WERI-Rb-1 (cell line): ENCODE data around the gene JPH2.

Experiments
- DNase-seq: peaks from one replicate; pipeline ENCODE4 v3.0.0-alpha.2; 2020
- H3K27ac ChIP-seq: fragments of 250-450 bp; sonication (Bioruptor Pico); 2 replicates; pipeline ENCODE4 v1.5.1; 2020; ENCODE audit warnings: mild to moderate bottlenecking, moderate library complexity
- H3K27me3 ChIP-seq: fragments of 250-450 bp; sonication (Bioruptor Pico); 2 replicates; pipeline ENCODE4 v1.5.1; 2021; ENCODE audit warnings: mild to moderate bottlenecking, low read depth, moderate library complexity; ENCODE audit not compliant: insufficient read depth, severe bottlenecking
- H3K36me3 ChIP-seq: fragments of 250-450 bp; sonication (Bioruptor Pico); 2 replicates; pipeline ENCODE4 v1.5.1; 2020; ENCODE audit warnings: mild to moderate bottlenecking, moderate library complexity
- H3K4me3 ChIP-seq: 2 replicates; pipeline ENCODE4 v1.5.1; 2011; ENCODE audit warnings: low read depth, mild to moderate bottlenecking, control low read depth, low read length
- H3K9me3 ChIP-seq: fragments of 250-450 bp; sonication (Bioruptor Pico); 2 replicates; pipeline ENCODE4 v1.5.1; 2021; ENCODE audit warnings: mild to moderate bottlenecking, moderate library complexity; ENCODE audit not compliant: severe bottlenecking
- TF ChIP-seq, protein P1 (sequence below): IDR thresholded peaks from 2 replicates; pipeline ENCODE4 v1.5.1; 2011; ENCODE audit warnings: low read depth, mild to moderate bottlenecking, control low read depth, inconsistent platforms, low read length

The JPH2 gene

DNA sequence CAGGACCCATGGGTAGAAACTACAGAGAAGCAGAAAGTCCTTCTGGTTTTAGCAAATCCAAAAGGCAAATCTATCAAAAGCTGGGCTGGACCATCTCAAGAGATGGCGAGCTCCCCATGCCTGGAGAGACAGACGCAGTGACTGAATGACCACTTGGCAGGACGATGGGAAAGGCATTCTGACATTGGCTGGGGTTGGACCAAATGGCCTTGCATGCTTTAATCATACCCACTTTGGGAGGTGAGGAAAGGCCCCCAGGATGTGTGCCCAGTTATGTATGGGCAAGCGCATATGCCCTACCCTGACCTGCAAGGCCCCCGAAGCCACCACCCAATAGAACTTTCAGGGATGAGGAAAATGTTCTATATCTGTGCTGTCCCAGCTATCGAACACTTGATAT, 45.1 kb downstream of the JPH2 start:
- no peaks in the 10 kb centered on the region for H3K9me3 ChIP-seq

DNA sequence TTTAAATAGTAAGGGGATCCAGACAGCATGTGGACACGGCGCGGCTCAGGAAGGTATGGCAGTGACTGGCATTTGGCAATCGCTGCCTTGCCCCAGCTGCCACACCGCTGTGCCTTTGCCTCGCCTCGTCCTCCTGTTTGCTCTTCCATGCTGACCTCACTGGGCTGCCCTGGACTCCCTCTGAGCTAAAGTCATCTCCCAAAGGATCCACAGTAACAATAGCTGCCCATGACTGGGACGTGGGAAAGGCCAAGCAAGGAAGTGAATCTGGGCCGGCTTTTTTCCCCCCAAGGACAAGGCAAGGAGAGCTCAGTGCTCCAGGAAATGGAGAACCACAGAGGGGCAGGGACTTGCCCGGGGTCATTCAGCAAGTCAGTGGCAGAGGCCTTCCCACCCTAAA, 48.1 kb downstream of the JPH2 start:
- no peak for DNase-seq

More for the DNA sequence above, 45.1 kb downstream of the JPH2 start:
- TF ChIP-seq, protein P1, sequence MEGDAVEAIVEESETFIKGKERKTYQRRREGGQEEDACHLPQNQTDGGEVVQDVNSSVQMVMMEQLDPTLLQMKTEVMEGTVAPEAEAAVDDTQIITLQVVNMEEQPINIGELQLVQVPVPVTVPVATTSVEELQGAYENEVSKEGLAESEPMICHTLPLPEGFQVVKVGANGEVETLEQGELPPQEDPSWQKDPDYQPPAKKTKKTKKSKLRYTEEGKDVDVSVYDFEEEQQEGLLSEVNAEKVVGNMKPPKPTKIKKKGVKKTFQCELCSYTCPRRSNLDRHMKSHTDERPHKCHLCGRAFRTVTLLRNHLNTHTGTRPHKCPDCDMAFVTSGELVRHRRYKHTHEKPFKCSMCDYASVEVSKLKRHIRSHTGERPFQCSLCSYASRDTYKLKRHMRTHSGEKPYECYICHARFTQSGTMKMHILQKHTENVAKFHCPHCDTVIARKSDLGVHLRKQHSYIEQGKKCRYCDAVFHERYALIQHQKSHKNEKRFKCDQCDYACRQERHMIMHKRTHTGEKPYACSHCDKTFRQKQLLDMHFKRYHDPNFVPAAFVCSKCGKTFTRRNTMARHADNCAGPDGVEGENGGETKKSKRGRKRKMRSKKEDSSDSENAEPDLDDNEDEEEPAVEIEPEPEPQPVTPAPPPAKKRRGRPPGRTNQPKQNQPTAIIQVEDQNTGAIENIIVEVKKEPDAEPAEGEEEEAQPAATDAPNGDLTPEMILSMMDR = no peak
- Histone ChIP-seq H3K4me3 (no peak overlapping the region), H3K27ac (no peak overlapping the region), H3K36me3 (no peaks in the 10 kb centered on the region), H3K27me3 (no peaks in the 10 kb centered on the region)
- no peak for DNase-seq

DNA sequence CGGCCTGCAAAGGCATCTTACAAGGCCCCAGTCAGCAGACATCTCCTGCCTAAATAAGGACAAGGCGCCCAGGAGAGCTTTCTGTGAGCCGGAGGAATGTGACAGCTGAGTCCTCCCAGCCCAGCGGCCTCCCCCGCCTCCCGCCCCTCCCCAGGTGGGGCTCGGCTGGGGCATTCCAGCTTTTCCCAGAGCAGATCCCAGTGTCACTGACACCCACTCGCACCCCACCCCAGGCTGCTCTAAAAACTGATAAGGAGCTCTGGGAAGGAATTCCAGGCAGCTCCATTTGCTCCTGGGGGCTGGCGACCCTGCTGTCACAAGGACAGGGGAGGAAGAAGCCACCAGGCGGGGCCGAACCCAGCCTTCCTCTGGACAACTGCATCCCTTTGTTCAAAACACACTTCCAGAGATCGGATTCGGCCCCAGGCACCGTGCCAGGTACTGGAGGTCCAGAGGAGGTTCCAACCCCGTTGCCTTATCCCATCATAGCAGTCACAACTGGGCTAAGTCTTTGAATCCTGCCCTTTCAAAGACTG, 49.7 kb downstream of the JPH2 start:
- Histone ChIP-seq H3K36me3 (no peaks in the 10 kb centered on the region), H3K27ac (no peak overlapping the region), H3K27me3 (no peaks in the 10 kb centered on the region), H3K9me3 (no peaks in the 10 kb centered on the region), H3K4me3 (no peak overlapping the region)
- TF ChIP-seq, protein P1 = no peak
- DNase-seq = no peak

More for the DNA sequence above, 48.1 kb downstream of the JPH2 start:
- no peak overlapping the region for H3K27ac ChIP-seq
- H3K4me3 ChIP-seq = no peak overlapping the region
- H3K36me3 ChIP-seq = no peaks in the 10 kb centered on the region
- H3K9me3 ChIP-seq = no peaks in the 10 kb centered on the region
- TF ChIP-seq, protein P1 = no peak
- no peaks in the 10 kb centered on the region for H3K27me3 ChIP-seq

DNA sequence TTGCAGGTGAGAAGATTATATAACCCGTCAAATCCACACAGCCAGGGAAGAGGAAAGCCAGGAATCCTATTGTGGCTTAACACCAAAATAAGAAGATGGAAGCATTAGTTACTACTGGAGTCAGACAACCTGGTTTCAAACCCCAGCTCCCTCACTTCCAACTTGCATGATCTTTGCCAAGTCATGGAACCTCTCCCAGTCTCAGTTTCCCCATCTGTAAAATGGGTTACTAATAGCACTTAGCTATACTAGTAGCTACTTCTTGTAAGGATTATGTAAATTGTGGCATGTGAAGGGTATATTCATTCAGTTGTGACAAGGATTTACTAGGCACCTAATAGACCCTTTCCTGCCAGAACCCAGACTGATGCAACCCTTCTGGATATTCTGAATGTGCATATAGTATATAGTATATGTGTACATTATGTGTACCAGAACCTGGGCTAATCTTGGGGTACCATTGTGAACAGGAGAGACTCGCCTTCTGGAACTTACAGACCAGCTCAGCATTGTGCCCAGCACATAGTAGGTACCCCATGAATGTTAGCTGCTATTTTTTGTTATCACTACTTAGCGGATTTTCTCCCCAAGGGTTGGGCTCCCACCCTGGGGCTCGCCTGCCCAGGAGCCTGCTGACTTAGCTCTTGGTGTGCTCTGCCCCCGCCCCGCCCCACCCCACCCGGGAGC, 50.3 kb downstream of the JPH2 start:
- Histone ChIP-seq H3K27ac (no peak overlapping the region), H3K36me3 (no peaks in the 10 kb centered on the region), H3K27me3 (no peaks in the 10 kb centered on the region), H3K4me3 (no peak overlapping the region), H3K9me3 (no peaks in the 10 kb centered on the region)
- TF ChIP-seq, protein P1 = no peak
- DNase-seq = no peak

DNA sequence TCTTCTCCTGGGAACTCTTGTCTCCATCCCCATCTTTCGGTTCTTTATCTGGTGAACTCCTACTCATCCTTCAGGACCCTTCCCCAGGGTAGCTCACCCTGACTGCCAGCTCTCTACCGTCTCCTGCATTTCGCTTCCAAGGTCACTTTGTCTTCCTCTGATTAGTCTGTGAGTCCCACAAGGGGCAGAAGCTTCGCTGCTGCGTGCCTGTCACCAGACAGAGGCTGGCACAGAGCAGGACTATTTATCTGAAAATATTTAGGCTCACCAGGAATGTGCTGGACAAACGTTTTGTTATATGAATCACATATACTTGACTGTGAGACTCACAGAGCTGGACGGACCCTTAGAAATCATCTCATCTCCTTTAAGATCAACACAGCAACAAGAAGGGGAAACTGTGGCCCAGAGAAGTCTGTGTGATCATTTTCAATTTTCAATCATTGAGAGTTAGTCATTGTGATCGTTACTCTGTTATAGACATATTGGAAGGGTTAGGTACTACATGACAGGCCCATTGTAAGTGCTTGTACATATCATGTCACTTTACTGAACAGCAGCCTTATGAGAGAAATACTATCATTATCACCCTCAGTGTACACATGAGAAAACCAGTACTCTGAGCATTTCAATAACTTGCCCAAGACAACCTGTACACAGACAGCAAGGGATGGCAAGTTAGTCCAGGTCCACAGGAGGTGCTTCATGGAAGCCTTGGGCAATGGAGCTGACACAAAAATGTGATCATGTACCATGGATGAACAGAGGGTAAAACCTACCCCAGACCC, 51.4 kb downstream of the JPH2 start:
- Histone ChIP-seq H3K27ac (no peak overlapping the region), H3K27me3 (no peaks in the 10 kb centered on the region), H3K36me3 (no peaks in the 10 kb centered on the region), H3K9me3 (no peaks in the 10 kb centered on the region), H3K4me3 (no peak overlapping the region)
- TF ChIP-seq, protein P1 = no peak
- DNase-seq = no peak
